Measurements from ENCODE around the gene AP5S1. TPM values are rescaled to one million over a fixed set of nuclear protein-coding genes. Genes with fewer than 3 reads are reported as not detected.
"Not testable (repeated sequence)": the region's sequence is repeated elsewhere in the genome, so short reads cannot be mapped to it uniquely, and the experiment has no call there.

AP5S1 gene
- total RNA-seq, 1 experiment from 2014 or later, result 2.8 TPM

- Mint-ChIP-seq H3K36me3 (peaks cover 4% of the 10 kb centered on the region; the same call in 1 of the 2 replicates), H3K4me1 (peaks cover 19% of the 10 kb centered on the region), H3K27me3 (ENCODE audit: low read depth) (peaks cover 25% of the 10 kb centered on the region), H3K4me3 (peak overlapping the region; percentile 49), H3K9me3 (no peaks in the 10 kb centered on the region), H3K27ac (no peak overlapping the region)
- TF ChIP-seq ZNF416 (CRISPR knock-in tag; IDR thresholded peaks at IDR 0.05), result no peak
- TF ChIP-seq, protein P1, sequence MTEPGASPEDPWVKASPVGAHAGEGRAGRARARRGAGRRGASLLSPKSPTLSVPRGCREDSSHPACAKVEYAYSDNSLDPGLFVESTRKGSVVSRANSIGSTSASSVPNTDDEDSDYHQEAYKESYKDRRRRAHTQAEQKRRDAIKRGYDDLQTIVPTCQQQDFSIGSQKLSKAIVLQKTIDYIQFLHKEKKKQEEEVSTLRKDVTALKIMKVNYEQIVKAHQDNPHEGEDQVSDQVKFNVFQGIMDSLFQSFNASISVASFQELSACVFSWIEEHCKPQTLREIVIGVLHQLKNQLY (CRISPR knock-in tag; IDR thresholded peaks at IDR 0.05), result no peak
- no peak for TF ChIP-seq ZNF317 (CRISPR knock-in tag; IDR thresholded peaks at IDR 0.05; ENCODE audit: borderline replicate concordance, low read depth)
- no peak for TF ChIP-seq RORB (CRISPR knock-in tag; IDR thresholded peaks at IDR 0.05)
- TF ChIP-seq ELF4 (CRISPR knock-in tag; IDR thresholded peaks at IDR 0.05; ENCODE audit: low read depth), result no peak
- TF ChIP-seq, protein P2, sequence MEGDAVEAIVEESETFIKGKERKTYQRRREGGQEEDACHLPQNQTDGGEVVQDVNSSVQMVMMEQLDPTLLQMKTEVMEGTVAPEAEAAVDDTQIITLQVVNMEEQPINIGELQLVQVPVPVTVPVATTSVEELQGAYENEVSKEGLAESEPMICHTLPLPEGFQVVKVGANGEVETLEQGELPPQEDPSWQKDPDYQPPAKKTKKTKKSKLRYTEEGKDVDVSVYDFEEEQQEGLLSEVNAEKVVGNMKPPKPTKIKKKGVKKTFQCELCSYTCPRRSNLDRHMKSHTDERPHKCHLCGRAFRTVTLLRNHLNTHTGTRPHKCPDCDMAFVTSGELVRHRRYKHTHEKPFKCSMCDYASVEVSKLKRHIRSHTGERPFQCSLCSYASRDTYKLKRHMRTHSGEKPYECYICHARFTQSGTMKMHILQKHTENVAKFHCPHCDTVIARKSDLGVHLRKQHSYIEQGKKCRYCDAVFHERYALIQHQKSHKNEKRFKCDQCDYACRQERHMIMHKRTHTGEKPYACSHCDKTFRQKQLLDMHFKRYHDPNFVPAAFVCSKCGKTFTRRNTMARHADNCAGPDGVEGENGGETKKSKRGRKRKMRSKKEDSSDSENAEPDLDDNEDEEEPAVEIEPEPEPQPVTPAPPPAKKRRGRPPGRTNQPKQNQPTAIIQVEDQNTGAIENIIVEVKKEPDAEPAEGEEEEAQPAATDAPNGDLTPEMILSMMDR (IDR thresholded peaks at IDR 0.05), result no peak; the same call in 1 of the 2 replicates
- TF ChIP-seq IRF1 (CRISPR knock-in tag; IDR thresholded peaks at IDR 0.05), result no peak
- TF ChIP-seq E2F5 (CRISPR knock-in tag; IDR thresholded peaks at IDR 0.05), result no peak
- TF ChIP-seq, protein P3, sequence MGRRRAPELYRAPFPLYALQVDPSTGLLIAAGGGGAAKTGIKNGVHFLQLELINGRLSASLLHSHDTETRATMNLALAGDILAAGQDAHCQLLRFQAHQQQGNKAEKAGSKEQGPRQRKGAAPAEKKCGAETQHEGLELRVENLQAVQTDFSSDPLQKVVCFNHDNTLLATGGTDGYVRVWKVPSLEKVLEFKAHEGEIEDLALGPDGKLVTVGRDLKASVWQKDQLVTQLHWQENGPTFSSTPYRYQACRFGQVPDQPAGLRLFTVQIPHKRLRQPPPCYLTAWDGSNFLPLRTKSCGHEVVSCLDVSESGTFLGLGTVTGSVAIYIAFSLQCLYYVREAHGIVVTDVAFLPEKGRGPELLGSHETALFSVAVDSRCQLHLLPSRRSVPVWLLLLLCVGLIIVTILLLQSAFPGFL (CRISPR knock-in tag; IDR thresholded peaks at IDR 0.05; ENCODE audit: borderline replicate concordance), result no peak
- TF ChIP-seq E2F1 (CRISPR knock-in tag; IDR thresholded peaks at IDR 0.05), result no peak
- TF ChIP-seq TCF7 (CRISPR knock-in tag; IDR thresholded peaks at IDR 0.05; ENCODE audit: low read depth), result no peak
- no peak for TF ChIP-seq HMGA2 (CRISPR knock-in tag; IDR thresholded peaks at IDR 0.05)
- TF ChIP-seq GRHL2 (CRISPR knock-in tag; IDR thresholded peaks at IDR 0.05; ENCODE audit: insufficient replicate concordance, severe bottlenecking), result no peak
- no peak for TF ChIP-seq PRRX2 (CRISPR knock-in tag; IDR thresholded peaks at IDR 0.05)
- TF ChIP-seq JUN (CRISPR knock-in tag; IDR thresholded peaks at IDR 0.05), result no peak
- no peak for TF ChIP-seq FOXP1 (CRISPR knock-in tag; IDR thresholded peaks at IDR 0.05; ENCODE audit: borderline replicate concordance)
- ATAC-seq (no peak), DNase-seq (ENCODE audit: low spot score) (no peak)
- POLR2A ChIA-PET, result interaction anchor here (1.0 kb wide), 1 partner anchor 30 kb away, joined by 4 read pairs; no protein-coding TSS in a partner anchor
- CTCF ChIA-PET, result interaction anchor here (1.8 to 7.0 kb wide), 6 partner anchors 12 to 71 kb away, joined by 3 to 92 read pairs (median 16); partner anchors contain the start of genes ADISSP and AP5S1
These were observed 32.9 kb upstream of the AP5S1 start for GRCh38 chr20:3787324-3788014.

DNA sequence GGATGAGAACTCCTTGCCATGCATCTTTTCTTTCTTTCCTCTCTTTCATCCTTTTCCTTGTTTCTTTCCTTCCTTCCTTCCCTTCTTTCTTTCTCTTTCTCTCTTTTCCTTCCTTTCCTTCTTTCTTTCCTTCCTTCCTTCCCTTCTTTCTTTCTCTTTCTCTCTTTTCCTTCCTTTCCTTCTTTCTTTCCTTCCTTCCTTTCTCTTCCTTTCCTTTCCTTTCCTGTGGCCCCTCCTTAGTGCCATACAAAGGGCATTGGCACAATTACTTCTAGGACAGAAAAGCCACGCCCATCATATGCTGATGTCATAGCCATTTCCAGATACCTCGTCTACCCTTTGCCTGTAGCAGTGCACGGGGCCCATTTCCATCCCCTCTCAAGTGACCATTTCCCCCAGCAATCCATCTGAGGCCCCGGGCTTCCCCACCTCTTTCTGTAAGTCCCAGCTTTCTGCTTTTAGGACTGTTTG lies 31.6 kb upstream of the AP5S1 start:
- H3K4me1 Mint-ChIP-seq, result peaks cover 9% of the 10 kb centered on the region
- POLR2A ChIA-PET, result no interaction called here
- TF ChIP-seq TCF7 (CRISPR knock-in tag; IDR thresholded peaks at IDR 0.05; ENCODE audit: low read depth) (no peak), ZNF512 (CRISPR knock-in tag; IDR thresholded peaks at IDR 0.05; ENCODE audit: borderline replicate concordance) (peak; percentile 87; the same call in 1 of the 2 replicates)
- ATAC-seq, result no peak
- peaks cover 27% of the 10 kb centered on the region for H3K27me3 Mint-ChIP-seq (ENCODE audit: low read depth)
- no peaks in the 10 kb centered on the region for H3K9me3 Mint-ChIP-seq
- H3K4me3 Mint-ChIP-seq, result no peak overlapping the region
- H3K27ac Mint-ChIP-seq, result no peak overlapping the region
- peaks cover 4% of the 10 kb centered on the region; the same call in 1 of the 2 replicates for H3K36me3 Mint-ChIP-seq
- no peak for DNase-seq (ENCODE audit: low spot score)
- CTCF ChIA-PET, result interaction anchor here (6.0 to 7.0 kb wide), 2 partner anchors 20 to 30 kb away, joined by 36 to 92 read pairs; partner anchors contain the start of genes ADISSP and AP5S1

GRCh38 chr20:3789201-3789600 lies 31.1 kb upstream of the AP5S1 start:
- POLR2A ChIA-PET; ATAC-seq; H3K36me3 Mint-ChIP-seq; H3K4me3 Mint-ChIP-seq; H3K4me1 Mint-ChIP-seq; DNase-seq (ENCODE audit: low spot score); H3K9me3 Mint-ChIP-seq; H3K27ac Mint-ChIP-seq: not testable (repeated sequence)
- peaks cover 27% of the 10 kb centered on the region for H3K27me3 Mint-ChIP-seq (ENCODE audit: low read depth)
- CTCF ChIA-PET, result interaction anchor here (6.0 to 7.0 kb wide), 2 partner anchors 21 to 29 kb away, joined by 36 to 92 read pairs; partner anchors contain the start of genes ADISSP and AP5S1

- CTCF ChIA-PET, result interaction anchor here (2.3 to 2.8 kb wide), 2 partner anchors 8 to 25 kb away, joined by 12 to 29 read pairs; partner anchors contain the start of genes AP5S1 and CENPB
- POLR2A ChIA-PET, result not testable (repeated sequence)
These were observed 26.2 kb upstream of the AP5S1 start for GRCh38 chr20:3794168-3794567.

More at GRCh38 chr20:3794168-3794567, 26.2 kb upstream of the AP5S1 start:
- H3K4me3 Mint-ChIP-seq; H3K9me3 Mint-ChIP-seq; DNase-seq (ENCODE audit: low spot score); H3K36me3 Mint-ChIP-seq; ATAC-seq; H3K27ac Mint-ChIP-seq: not testable (repeated sequence)
- Mint-ChIP-seq H3K4me1 (peaks cover 32% of the 10 kb centered on the region), H3K27me3 (ENCODE audit: low read depth) (peaks cover 13% of the 10 kb centered on the region)

Measured in WTC11 (cell line).